Smooth muscle cell of the umbilical artery (primary cell): ENCODE results near the gene PCDHB4. TPM values are rescaled to one million over a fixed set of nuclear protein-coding genes. Genes with fewer than 3 reads are reported as not detected.

ENCODE experiments used
- total RNA-seq: library from RNA; depleted of rRNA; stranded (reverse); fragments of >200 nt; gene quantifications from 2 replicates; pipeline ENCODE4 v1.2.3, GENCODE V29; 2014

Gene PCDHB4
- under 0.01 and 0.09 TPM in 2 replicates for total RNA-seq

GRCh38 chr5:141121563-141121962 lies at the start of gene PCDHB4:
Gene PCDHB4 (plus strand): TSS chr5:141121818. CDS start chr5:141121999, 181 bp downstream.

DNA sequence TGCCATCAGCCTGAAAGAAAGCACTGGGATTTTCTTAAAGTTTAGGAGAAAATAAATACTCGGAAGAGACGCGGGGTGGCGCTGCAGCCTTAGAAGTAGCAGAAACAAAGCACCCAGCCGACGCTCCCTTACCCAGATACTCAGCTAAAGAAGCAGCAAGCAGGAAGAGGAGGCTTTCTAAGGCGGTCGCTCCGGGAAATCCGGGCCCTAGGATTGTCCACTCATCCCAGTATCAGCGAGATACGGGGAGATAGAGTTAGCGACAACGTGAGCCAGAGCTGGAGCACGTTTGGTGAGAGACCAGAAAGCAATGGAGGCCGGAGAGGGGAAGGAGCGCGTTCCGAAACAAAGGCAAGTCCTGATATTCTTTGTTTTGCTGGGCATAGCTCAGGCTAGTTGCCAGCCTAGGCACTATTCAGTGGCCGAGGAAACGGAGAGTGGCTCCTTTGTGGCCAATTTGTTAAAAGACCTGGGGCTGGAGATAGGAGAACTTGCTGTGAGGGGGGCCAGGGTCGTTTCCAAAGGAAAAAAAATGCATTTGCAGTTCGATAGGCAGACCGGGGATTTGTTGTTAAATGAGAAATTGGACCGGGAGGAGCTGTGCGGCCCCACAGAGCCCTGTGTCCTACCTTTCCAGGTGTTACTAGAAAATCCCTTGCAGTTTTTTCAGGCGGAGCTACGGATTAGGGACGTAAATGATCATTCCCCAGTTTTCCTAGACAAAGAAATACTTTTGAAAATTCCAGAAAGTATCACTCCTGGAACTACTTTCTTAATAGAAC lies 26.9 kb upstream of the PCDHB4 start, which contains the start of gene PCDHB2:
Gene PCDHB2 (plus strand): TSS at position 135 of the 782 bp plus-strand sequence. CDS start 176 bp downstream, at position 311.

DNA sequence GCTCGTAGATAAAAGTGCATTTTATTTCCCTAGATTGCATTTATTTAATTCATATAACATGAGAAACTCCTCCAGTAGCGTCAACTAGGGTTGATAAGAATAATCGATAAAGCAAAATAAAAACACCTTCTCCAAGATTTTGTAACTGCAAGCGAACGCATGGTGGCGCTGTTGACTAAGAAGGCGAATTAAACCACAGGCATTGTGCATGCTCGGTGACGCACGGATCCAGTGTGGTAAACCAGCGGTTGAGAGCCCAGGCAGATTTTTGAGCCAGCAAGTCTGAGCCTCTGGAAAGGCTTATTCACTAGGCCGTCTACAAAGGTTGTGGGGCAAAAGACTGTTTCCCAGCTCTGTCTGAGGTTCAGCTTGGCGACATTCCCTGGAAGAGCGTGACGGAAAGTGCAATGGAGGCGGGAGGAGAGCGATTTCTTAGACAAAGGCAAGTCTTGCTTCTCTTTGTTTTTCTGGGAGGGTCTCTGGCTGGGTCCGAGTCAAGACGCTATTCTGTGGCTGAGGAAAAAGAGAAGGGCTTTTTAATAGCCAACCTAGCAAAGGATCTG lies 21.3 kb upstream of the PCDHB4 start, which contains the start of gene PCDHB3:
Gene PCDHB3 (plus strand): TSS at position 231 of the 563 bp plus-strand sequence. CDS start 177 bp downstream, at position 408.

GRCh38 chr5:141135030-141135717 lies 13.6 kb downstream of the PCDHB4 start, which contains the start of gene PCDHB5:
Gene PCDHB5 (plus strand): TSS chr5:141135206. CDS start chr5:141135435, 229 bp downstream.

GRCh38 chr5:141149812-141150211 lies 28.2 kb downstream of the PCDHB4 start, which contains the start of gene PCDHB6:
Gene PCDHB6 (plus strand): TSS chr5:141150057. CDS start chr5:141150258, 201 bp downstream.

DNA sequence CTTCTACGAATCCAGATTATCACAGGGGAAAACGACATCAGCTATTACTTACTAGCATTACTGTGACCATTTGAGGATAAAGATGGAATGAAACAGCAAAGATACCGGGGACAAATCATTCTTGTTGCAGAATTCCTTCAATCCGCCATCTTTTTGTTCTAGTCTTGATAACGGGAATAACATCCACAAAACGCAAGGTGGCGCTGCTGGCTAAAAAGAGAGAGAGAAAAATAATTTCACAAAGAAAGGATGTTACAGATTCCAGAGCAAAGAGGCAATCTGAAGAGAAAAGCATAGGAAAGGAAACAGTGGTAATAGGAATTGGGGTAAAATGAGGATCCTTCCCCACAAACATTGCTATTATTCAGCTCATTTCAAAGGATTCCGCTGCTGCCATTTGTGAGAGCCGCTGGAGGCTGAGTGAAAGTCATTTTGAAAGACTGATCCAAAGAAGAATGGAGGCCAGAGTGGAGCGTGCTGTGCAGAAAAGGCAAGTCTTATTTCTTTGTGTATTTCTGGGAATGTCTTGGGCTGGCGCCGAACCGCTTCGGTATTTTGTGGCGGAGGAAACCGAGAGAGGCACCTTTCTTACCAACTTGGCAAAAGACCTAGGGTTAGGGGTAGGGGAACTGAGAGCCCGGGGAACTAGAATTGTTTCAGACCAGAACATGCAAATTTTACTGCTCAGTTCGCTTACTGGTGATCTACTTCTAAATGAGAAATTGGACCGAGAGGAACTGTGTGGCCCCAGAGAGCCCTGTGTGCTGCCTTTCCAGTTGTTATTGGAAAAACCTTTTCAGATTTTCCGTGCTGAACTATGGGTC lies 51.0 kb downstream of the PCDHB4 start, which contains the start of gene PCDHB7:
Gene PCDHB7 (plus strand): TSS at position 264 of the 824 bp plus-strand sequence. CDS start 192 bp downstream, at position 456.

Other genes starting within 250 kb of the PCDHB4 start
- gene PCDHA12, start 246.5 kb upstream of the PCDHB4 start, total RNA-seq, result 0.18 and 0.59 TPM in 2 replicates
- gene PCDHA13, start 239.7 kb upstream of the PCDHB4 start, total RNA-seq, result 0.09 TPM in 1 of 2 replicates, not detected in the other
- gene PCDHAC1, start 195.5 kb upstream of the PCDHB4 start, total RNA-seq, result 0.09 and 0.30 TPM in 2 replicates
- 0.30 and 0.32 TPM in 2 replicates for gene PCDHAC2, start 155.3 kb upstream of the PCDHB4 start, total RNA-seq
- gene PCDHB1, start 70.4 kb upstream of the PCDHB4 start, total RNA-seq, result not detected in 2 replicates
- gene PCDHB2, start 27.2 kb upstream of the PCDHB4 start, total RNA-seq, result 0.59 and 0.74 TPM in 2 replicates
- gene PCDHB3, start 21.3 kb upstream of the PCDHB4 start, total RNA-seq, result 0.09 and 0.30 TPM in 2 replicates
- 0.60 and 1.8 TPM in 2 replicates for gene PCDHB5, start 13.4 kb downstream of the PCDHB4 start, total RNA-seq
- gene PCDHB6, start 28.2 kb downstream of the PCDHB4 start, total RNA-seq, result 0.14 and 0.30 TPM in 2 replicates
- gene PCDHB7, start 50.8 kb downstream of the PCDHB4 start, total RNA-seq, result 0.18 and 0.89 TPM in 2 replicates
- 0.05 and 0.89 TPM in 2 replicates for gene PCDHB8, start 56.0 kb downstream of the PCDHB4 start, total RNA-seq
- gene PCDHB16, start 60.6 kb downstream of the PCDHB4 start, total RNA-seq, result 0.09 and 0.30 TPM in 2 replicates
- 0.18 and 0.30 TPM in 2 replicates for gene PCDHB9, start 65.3 kb downstream of the PCDHB4 start, total RNA-seq
- gene PCDHB10, start 70.5 kb downstream of the PCDHB4 start, total RNA-seq, result 0.42 and 0.59 TPM in 2 replicates
- gene PCDHB11, start 77.8 kb downstream of the PCDHB4 start, total RNA-seq, result 0.05 and 0.30 TPM in 2 replicates
- gene PCDHB12, start 86.9 kb downstream of the PCDHB4 start, total RNA-seq, result 0.05 and 0.30 TPM in 2 replicates
- 0.28 and 0.89 TPM in 2 replicates for gene PCDHB13, start 92.1 kb downstream of the PCDHB4 start, total RNA-seq
- gene PCDHB14, start 101.5 kb downstream of the PCDHB4 start, total RNA-seq, result 0.42 and 1.5 TPM in 2 replicates
- 0.28 and 0.59 TPM in 2 replicates for gene PCDHB15, start 123.6 kb downstream of the PCDHB4 start, total RNA-seq
- 0.28 and 0.30 TPM in 2 replicates for gene SLC25A2, start 182.2 kb downstream of the PCDHB4 start, total RNA-seq
- 79.9 and 81.4 TPM in 2 replicates for gene TAF7, start 199.0 kb downstream of the PCDHB4 start, total RNA-seq
- 0.69 and 0.89 TPM in 2 replicates for gene PCDHGA1, start 208.7 kb downstream of the PCDHB4 start, total RNA-seq
- gene PCDHGA2, start 216.9 kb downstream of the PCDHB4 start, total RNA-seq, result 3.5 and 3.9 TPM in 2 replicates
- 1.6 and 2.1 TPM in 2 replicates for gene PCDHGA3, start 222.0 kb downstream of the PCDHB4 start, total RNA-seq
- 3.3 TPM in 2 replicates for gene PCDHGB1, start 228.3 kb downstream of the PCDHB4 start, total RNA-seq
- 5.8 and 6.5 TPM in 2 replicates for gene PCDHGA4, start 233.2 kb downstream of the PCDHB4 start, total RNA-seq
- gene PCDHGB2, start 238.2 kb downstream of the PCDHB4 start, total RNA-seq, result 2.1 and 2.4 TPM in 2 replicates
- 0.89 and 0.92 TPM in 2 replicates for gene PCDHGA5, start 242.3 kb downstream of the PCDHB4 start, total RNA-seq
- gene PCDHGB3, start 248.4 kb downstream of the PCDHB4 start, total RNA-seq, result 6.5 and 6.8 TPM in 2 replicates